H1 (cell line): ENCODE data around the gene SH3GL2. TPM values are rescaled to one million over a fixed set of nuclear protein-coding genes. Genes with fewer than 3 reads are reported as not detected.

Experiments used
- CTCF ChIA-PET: fragments of 300-600 bp; sonication (Branson Sonifier 250); formaldehyde crosslinking; loops from one replicate; lab custom pipeline; 2021; ENCODE audit not compliant: partially characterized antibody; lab: Charles Lee
- POLR2A ChIA-PET: fragments of 300-600 bp; sonication (Branson Sonifier 250); formaldehyde crosslinking; loops from one replicate; lab custom pipeline; 2021; ENCODE audit warnings: inconsistent platforms; ENCODE audit not compliant: partially characterized antibody; lab: Charles Lee
- DNase-seq, 2 experiments: peaks; one replicate each; pipeline versions ENCODE4 v3.0.0 to v3.0.0-alpha.2; 2010 to 2022; ENCODE audit warnings: low spot score in 2 of 2, low read depth in 1 of 2, mixed read lengths in 1 of 2
- FAIRE-seq: peaks from 2 replicates; lab custom pipeline; 2011; peaks lifted over from hg19 to GRCh38; lab: Jason Lieb, UNC
- H2AFZ ChIP-seq: 2 replicates; pipeline ENCODE4 v1.8.1; 2012; ENCODE audit warnings: low read length, inconsistent platforms
- H2AK5ac ChIP-seq: 2 replicates; pipeline ENCODE4 v1.6.1; 2013; ENCODE audit warnings: low read depth, low read length
- H2BK120ac ChIP-seq: replicated peaks from 2 replicates; pipeline ENCODE3; 2013; ENCODE audit warnings: low read depth, low read length, inconsistent platforms
- H2BK12ac ChIP-seq: 2 replicates; pipeline ENCODE4 v1.6.1; 2013; ENCODE audit warnings: low read depth, low read length
- H2BK15ac ChIP-seq: 2 replicates; pipeline ENCODE4 v1.6.1; 2013; ENCODE audit warnings: low read length
- H2BK20ac ChIP-seq: 2 replicates; pipeline ENCODE4 v1.6.1; 2013; ENCODE audit warnings: low read length
- H2BK5ac ChIP-seq: 2 replicates; pipeline ENCODE4 v1.6.1; 2013; ENCODE audit warnings: low read depth, low read length
- H3K14ac ChIP-seq: 2 replicates; pipeline ENCODE4 v1.6.1; 2013; ENCODE audit warnings: inconsistent platforms; ENCODE audit not compliant: insufficient read length
- H3K18ac ChIP-seq: 2 replicates; pipeline ENCODE4 v1.6.1; 2013; ENCODE audit warnings: low read length; ENCODE audit errors: extremely low read depth
- H3K23ac ChIP-seq: 2 replicates; pipeline ENCODE4 v1.6.1; 2013; ENCODE audit warnings: inconsistent platforms; ENCODE audit not compliant: insufficient read length
- H3K23me2 ChIP-seq: 2 replicates; pipeline ENCODE4 v1.6.1; 2013; ENCODE audit warnings: low read depth, low read length
- H3K27ac ChIP-seq: 2 replicates; pipeline ENCODE4 v1.6.1; 2011; ENCODE audit warnings: low read depth, low read length, inconsistent platforms
- H3K27me3 ChIP-seq, 4 experiments: replicated peaks in 1 of 4; 1 replicate in 1 of 4; 2 replicates in 3 of 4; pipeline versions ENCODE4 v1.6.1 to v1.8.1; 2011 to 2013; ENCODE audit warnings: low read length in 3 of 4, mild to moderate bottlenecking in 3 of 4, inconsistent platforms in 2 of 4, mixed read lengths in 2 of 4, moderate library complexity in 1 of 4; ENCODE audit not compliant: control insufficient read depth in 3 of 4, insufficient read depth in 3 of 4; ENCODE audit errors: extremely low read depth in 1 of 4
- H3K36me3 ChIP-seq, 4 experiments: 2 replicates each; pipeline versions ENCODE4 v1.6.1 to v1.8.1; 2011 to 2013; ENCODE audit warnings: mild to moderate bottlenecking in 4 of 4, low read length in 3 of 4, moderate library complexity in 2 of 4, control low read depth in 1 of 4, inconsistent platforms in 1 of 4; ENCODE audit not compliant: insufficient read depth in 4 of 4, control insufficient read depth in 2 of 4
- H3K4ac ChIP-seq: replicated peaks from 2 replicates; pipeline ENCODE3; 2013; ENCODE audit warnings: low read length, low read depth, mixed read lengths, inconsistent platforms; ENCODE audit not compliant: insufficient read length
- H3K4me1 ChIP-seq, 4 experiments: replicated peaks in 1 of 4; 1 replicate in 1 of 4; 2 replicates in 3 of 4; pipeline versions ENCODE4 v1.6.1 to v1.8.1; 2011 to 2013; ENCODE audit warnings: low read length in 3 of 4, inconsistent platforms in 2 of 4, mixed read lengths in 1 of 4; ENCODE audit not compliant: insufficient read depth in 4 of 4, control insufficient read depth in 3 of 4
- H3K4me2 ChIP-seq, 2 experiments: 2 replicates each; pipeline versions ENCODE4 v1.6.1 to v1.8.1; 2011 to 2013; ENCODE audit warnings: low read depth in 2 of 2, low read length in 2 of 2, control low read depth in 1 of 2, inconsistent platforms in 1 of 2, mild to moderate bottlenecking in 1 of 2; ENCODE audit not compliant: insufficient read depth in 1 of 2
- H3K4me3 ChIP-seq, 4 experiments: fragments of 200-600, 300-600 bp in 1 of 4; sonication (generic), shearing (Covaris generic), sonication (Bioruptor Twin) in 1 of 4; 2 replicates each; pipeline versions ENCODE4 v1.5.1 to v1.8.1; 2011 to 2016; ENCODE audit warnings: low read length in 4 of 4, low read depth in 3 of 4, control low read depth in 2 of 4, inconsistent platforms in 2 of 4, mild to moderate bottlenecking in 2 of 4, mixed read lengths in 1 of 4, moderate library complexity in 1 of 4; ENCODE audit not compliant: insufficient read depth in 2 of 4; ENCODE audit errors: extremely low read depth in 1 of 4
- H3K56ac ChIP-seq: replicated peaks from 2 replicates; pipeline ENCODE3; 2013; ENCODE audit warnings: low read depth, mild to moderate bottlenecking, mixed read lengths, low read length, inconsistent platforms; ENCODE audit not compliant: insufficient read length
- H3K79me1 ChIP-seq: 2 replicates; pipeline ENCODE4 v1.6.1; 2013; ENCODE audit warnings: low read depth, low read length, control low read depth
- H3K79me2 ChIP-seq, 2 experiments: 2 replicates each; pipeline versions ENCODE4 v1.6.1 to v1.8.1; 2012 to 2013; ENCODE audit warnings: low read length in 2 of 2, mild to moderate bottlenecking in 2 of 2, inconsistent platforms in 1 of 2; ENCODE audit not compliant: insufficient read depth in 2 of 2, control insufficient read depth in 1 of 2
- H3K9ac ChIP-seq, 4 experiments: replicated peaks in 1 of 4; 1 replicate in 1 of 4; 2 replicates in 3 of 4; pipeline versions ENCODE4 v1.6.1 to v1.8.1; 2011 to 2013; ENCODE audit warnings: low read depth in 3 of 4, low read length in 3 of 4, control low read depth in 2 of 4, mild to moderate bottlenecking in 2 of 4, moderate library complexity in 2 of 4, inconsistent platforms in 1 of 4; ENCODE audit errors: extremely low read depth in 1 of 4
- H3K9me3 ChIP-seq, 2 experiments: 2 replicates each; pipeline versions ENCODE4 v1.6.1 to v1.8.1; 2012 to 2013; ENCODE audit warnings: mild to moderate bottlenecking in 2 of 2, moderate library complexity in 2 of 2, control low read depth in 1 of 2, inconsistent platforms in 1 of 2, low read depth in 1 of 2, low read length in 1 of 2, mixed read lengths in 1 of 2; ENCODE audit not compliant: insufficient read depth in 2 of 2
- H4K20me1 ChIP-seq, 2 experiments: replicated peaks in 1 of 2; 2 replicates each; pipeline versions ENCODE3 to v1.8.1; 2011 to 2013; ENCODE audit warnings: inconsistent platforms in 2 of 2, low read length in 2 of 2, mild to moderate bottlenecking in 1 of 2; ENCODE audit not compliant: insufficient read depth in 2 of 2, control insufficient read depth in 1 of 2
- H4K5ac ChIP-seq: 2 replicates; pipeline ENCODE4 v1.6.1; 2013; ENCODE audit warnings: low read length, low read depth, mixed read lengths, inconsistent platforms; ENCODE audit not compliant: insufficient read length
- H4K8ac ChIP-seq: 2 replicates; pipeline ENCODE4 v1.8.0; 2013; ENCODE audit warnings: mild to moderate bottlenecking, moderate library complexity, low read length, inconsistent platforms; ENCODE audit not compliant: insufficient read depth; ENCODE audit errors: extremely low read depth
- H4K91ac ChIP-seq: replicated peaks from 2 replicates; pipeline ENCODE3; 2013; ENCODE audit warnings: low read length, mixed read lengths, inconsistent platforms; ENCODE audit not compliant: insufficient read length
- RXRA ChIP-seq: IDR thresholded peaks from 2 replicates; pipeline ENCODE4 v1.6.1; 2011; ENCODE audit warnings: low read depth, mild to moderate bottlenecking, low read length, moderate library complexity; ENCODE audit not compliant: insufficient read depth
- WGBS, 2 experiments: shearing (Covaris generic) in 1 of 2; methylation state at CpG; one replicate each; pipeline versions ENCODE4 v1.1.6 to v1.1.7; 2013 to 2015; ENCODE audit warnings: low lambda C conversion rate in 2 of 2, mixed read lengths in 2 of 2, inconsistent platforms in 1 of 2, low coverage in 1 of 2, missing lambda C conversion rate in 1 of 2; ENCODE audit not compliant: insufficient replicate concordance in 2 of 2, insufficient coverage in 1 of 2, insufficient read length in 1 of 2; ENCODE audit errors: extremely low coverage in 1 of 2, missing lambda C conversion rate in 1 of 2; 5-methylcytosine and 5-hydroxymethylcytosine counted together
- polyA plus RNA-seq, 7 experiments: library from polyadenylated mRNA; depleted of rRNA in 3 of 7; stranded (reverse) in 5 of 7; unstranded in 2 of 7; fragments of >200 nt in 5 of 7; fragments of 200-250 nt in 2 of 7; gene quantifications; 1 replicate in 5 of 7; 2 replicates in 1 of 7; 4 replicates in 1 of 7; pipeline versions ENCODE4 v1.2.1 to v1.2.3, GENCODE V29; 2011 to 2013; ENCODE audit warnings: missing spikeins in 2 of 7, mixed read lengths in 2 of 7
- total RNA-seq: library from RNA; stranded (reverse); fragmentation: NEBNext Ultra II Directional; extraction: Animal tissue kit (Norgen Biotek cat#: 25700); gene quantifications from 2 replicates; pipeline ENCODE4 v1.2.1, GENCODE V29; 2021

The SH3GL2 gene
- total and polyA plus RNA-seq, 2 of the 8 experiments (the other 6 are each of a cell fraction or from before 2014, with no cell fraction given): 4.7 to 5.3 TPM

DNA sequence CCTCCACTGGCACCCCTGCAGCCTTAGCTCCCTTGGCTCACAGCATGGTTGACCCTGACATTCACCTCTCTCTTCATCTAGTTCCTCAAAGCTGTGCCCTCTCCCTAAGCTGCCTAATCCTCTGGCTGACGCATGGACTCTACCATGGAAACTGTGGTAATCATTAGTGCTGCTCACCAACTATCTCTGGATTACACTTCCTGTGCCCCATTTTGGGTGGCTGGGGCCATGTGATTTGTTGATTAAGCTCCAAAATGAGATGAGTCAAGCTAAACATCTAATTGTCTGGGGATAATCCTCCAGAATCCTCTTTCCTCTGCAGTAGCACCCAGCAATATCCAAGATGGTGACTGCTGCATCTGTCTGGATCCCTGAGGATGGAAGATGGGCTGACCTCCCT lies 264.4 kb downstream of the SH3GL2 start:
- Histone ChIP-seq H2BK20ac (no peak overlapping the region), H3K9ac (no peak overlapping the region), H3K23ac (no peak overlapping the region), H3K4me2 (no peak overlapping the region), H2BK5ac (no peak overlapping the region), H4K20me1 (no peaks in the 10 kb centered on the region), H3K36me3 (no peaks in the 10 kb centered on the region), H2AFZ (no peak overlapping the region), H2BK12ac (no peak overlapping the region), H3K18ac (no peak overlapping the region), H3K14ac (no peak overlapping the region), H3K79me2 (no peaks in the 10 kb centered on the region), H3K23me2 (no peaks in the 10 kb centered on the region; the same call in 1 of the 2 replicates), H2BK15ac (no peak overlapping the region), H3K27me3 (no peaks in the 10 kb centered on the region), H4K8ac (no peak overlapping the region), H3K27ac (no peak overlapping the region), H3K4ac (no peak overlapping the region), H4K5ac (no peak overlapping the region), H4K91ac (no peak overlapping the region), H3K4me3 (no peak overlapping the region), H2AK5ac (no peak overlapping the region), H3K79me1 (no peaks in the 10 kb centered on the region), H3K9me3 (peaks cover 13 to 20% of the 10 kb centered on the region in 2 experiments; a peak in 2 of 4 replicates), H2BK120ac (no peak overlapping the region), H3K56ac (no peak overlapping the region), H3K4me1 (no peaks in the 10 kb centered on the region)
- ChIA-PET POLR2A (no interaction called here), CTCF (interaction anchor here (0.6 to 1.9 kb wide), 6 partner anchors 13 to 347 kb away, joined by 3 to 6 read pairs (median 4); no protein-coding TSS in a partner anchor)
- DNase-seq (no peak), FAIRE-seq (no peak)
- WGBS, 2 experiments: 93% methylated on average over 1 of the region's 1 CpG; no CpG with 5 or more reads in 1 of the 2 experiments
- TF ChIP-seq RXRA: no peak
